Measurements from ENCODE around the gene DUSP10. TPM values are rescaled to one million over a fixed set of nuclear protein-coding genes. Genes with fewer than 3 reads are reported as not detected.

DUSP10 gene
- total RNA-seq, 1 experiment from 2014 or later = 2.0 TPM

- H3K27ac Mint-ChIP-seq (ENCODE audit: unreplicated experiment) = no peak overlapping the region
Observed at GRCh38 chr1:221655766-221656305, 86.1 kb downstream of the DUSP10 start.

More at GRCh38 chr1:221655766-221656305, 86.1 kb downstream of the DUSP10 start:
- Histone ChIP-seq H3K4me3 (ENCODE audit: low read depth, low read length) (no peak overlapping the region), H3K27me3 (replicated peaks; ENCODE audit: control insufficient read depth, insufficient read depth, low read length) (no peaks in the 10 kb centered on the region), H3K9me3 (no peaks in the 10 kb centered on the region), H3K36me3 (ENCODE audit: control insufficient read depth, insufficient read depth, low read length) (no peaks in the 10 kb centered on the region), H3K4me1 (no peaks in the 10 kb centered on the region)
- DNase-seq = no peak
- Mint-ChIP-seq H3K36me3 (ENCODE audit: insufficient read depth, unreplicated experiment) (no peaks in the 10 kb centered on the region), H3K9me3 (ENCODE audit: unreplicated experiment) (peaks cover 7% of the 10 kb centered on the region), H3K4me1 (ENCODE audit: low read depth, unreplicated experiment) (no peaks in the 10 kb centered on the region), H3K4me3 (ENCODE audit: unreplicated experiment) (no peak overlapping the region), H3K27me3 (ENCODE audit: insufficient read depth, unreplicated experiment) (no peaks in the 10 kb centered on the region)
- intact Hi-C loops (cut with micrococcal nuclease; ENCODE audit: unreplicated experiment) = no loop called here
- TF ChIP-seq CTCF (IDR thresholded peaks at IDR 0.05; ENCODE audit: insufficient read depth in 1 of 2, low read depth in 1 of 2, low read length in 1 of 2, severe bottlenecking in 1 of 2, unreplicated experiment in 1 of 2) = no peak
- CTCF ChIA-PET = interaction anchor here (0.6 kb wide), 1 partner anchor 193 kb away, joined by 3 read pairs; no protein-coding TSS in a partner anchor
- POLR2A ChIA-PET = no interaction called here
- BruUV-seq (replicated peaks) = no TSS peak

Measured in Caco-2 (cell line).